Upper lobe of left lung (tissue), 4 donors: ENCODE results near the gene APBB2.

Experiments
- POLR2AphosphoS5 ChIP-seq, 2 donors: sonication (generic); formaldehyde crosslinking; IDR thresholded peaks; one replicate each; pipeline ENCODE4 v1.5.1; 2017; ENCODE audit warnings: antibody characterized with exemption in 2 of 2
- TF ChIP-seq, protein P1 (sequence below), 6 experiments: fragments of 450-650 bp in 4 of 6; fragments of 200-600 bp in 2 of 6; sonication (generic) in 2 of 6; IDR thresholded peaks; one replicate each; pipeline ENCODE4 v1.5.1; 2016 to 2019; ENCODE audit warnings: antibody characterized with exemption in 6 of 6

DNA sequence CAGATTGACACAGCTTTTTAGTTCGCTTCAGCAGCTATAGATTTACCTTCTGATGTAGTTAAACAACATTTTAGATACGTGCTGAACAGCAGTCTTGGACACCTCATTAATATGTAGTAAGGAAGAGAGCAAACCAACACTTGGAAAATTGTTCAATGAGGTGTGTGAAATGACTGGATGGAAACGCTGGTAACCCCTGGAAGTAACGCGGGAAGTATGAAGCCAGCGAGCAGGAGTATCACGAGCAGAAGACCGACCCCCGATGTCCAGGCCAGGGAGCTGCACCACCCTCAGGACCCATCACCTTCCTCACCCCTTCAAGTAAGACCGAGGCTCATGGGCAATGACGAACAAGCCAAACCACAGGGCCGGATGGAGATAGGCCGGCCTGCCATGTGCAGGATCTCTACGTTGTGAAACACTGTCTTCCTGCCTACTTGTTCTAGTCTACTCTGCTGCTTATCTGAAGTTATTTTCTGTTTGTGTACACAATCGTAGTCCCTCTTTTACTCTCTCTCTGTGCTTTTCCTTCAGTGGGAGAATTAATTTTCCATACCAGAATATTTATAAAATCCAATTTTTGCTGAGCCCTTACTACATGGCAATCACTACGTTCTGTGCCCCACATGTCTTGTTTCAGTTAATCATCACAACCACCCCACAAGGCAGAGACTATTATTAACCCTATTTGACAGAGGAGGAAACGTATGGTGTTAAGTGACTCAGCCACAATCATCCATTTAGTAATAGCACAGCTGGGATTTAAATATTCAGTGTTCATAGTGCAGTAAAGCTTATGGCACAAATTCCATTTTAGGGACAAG, 221.7 kb downstream of the APBB2 start:
- TF ChIP-seq, protein P1, sequence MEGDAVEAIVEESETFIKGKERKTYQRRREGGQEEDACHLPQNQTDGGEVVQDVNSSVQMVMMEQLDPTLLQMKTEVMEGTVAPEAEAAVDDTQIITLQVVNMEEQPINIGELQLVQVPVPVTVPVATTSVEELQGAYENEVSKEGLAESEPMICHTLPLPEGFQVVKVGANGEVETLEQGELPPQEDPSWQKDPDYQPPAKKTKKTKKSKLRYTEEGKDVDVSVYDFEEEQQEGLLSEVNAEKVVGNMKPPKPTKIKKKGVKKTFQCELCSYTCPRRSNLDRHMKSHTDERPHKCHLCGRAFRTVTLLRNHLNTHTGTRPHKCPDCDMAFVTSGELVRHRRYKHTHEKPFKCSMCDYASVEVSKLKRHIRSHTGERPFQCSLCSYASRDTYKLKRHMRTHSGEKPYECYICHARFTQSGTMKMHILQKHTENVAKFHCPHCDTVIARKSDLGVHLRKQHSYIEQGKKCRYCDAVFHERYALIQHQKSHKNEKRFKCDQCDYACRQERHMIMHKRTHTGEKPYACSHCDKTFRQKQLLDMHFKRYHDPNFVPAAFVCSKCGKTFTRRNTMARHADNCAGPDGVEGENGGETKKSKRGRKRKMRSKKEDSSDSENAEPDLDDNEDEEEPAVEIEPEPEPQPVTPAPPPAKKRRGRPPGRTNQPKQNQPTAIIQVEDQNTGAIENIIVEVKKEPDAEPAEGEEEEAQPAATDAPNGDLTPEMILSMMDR (IDR thresholded peaks at IDR 0.05), result no peak
- TF ChIP-seq POLR2AphosphoS5 (IDR thresholded peaks at IDR 0.05), result no peak
